ENCODE measurements around the gene HSBP1L1. TPM values are rescaled to one million over a fixed set of nuclear protein-coding genes. Genes with fewer than 3 reads are reported as not detected.
A peak's percentile ranks its signal among the peaks of the same experiment; 100 is the strongest.

HSBP1L1 gene
- total RNA-seq, 2 donors from 2014 or later: 51.8 to 59.6 TPM

- no peak overlapping the region for H3K27ac ChIP-seq
- peak; percentile 18 for DNase-seq
- intact Hi-C loops (cut with DNase I): loop anchor here (10.0 kb wide), 2 partner anchors 94 to 204 kb away; partner anchors contain the start of gene RBFA
- H3K9me3 ChIP-seq: no peaks in the 10 kb centered on the region
- peaks cover 4% of the 10 kb centered on the region for H3K36me3 ChIP-seq
- TF ChIP-seq CTCF (IDR thresholded peaks at IDR 0.05): no peak
- H3K9ac ChIP-seq (ENCODE audit: low read depth in 2 of 2, low read length in 2 of 2): peak overlapping the region in 1 of 2 donors; percentile 59
- H3K4me1 ChIP-seq: peaks cover 28% of the 10 kb centered on the region
- no peaks in the 10 kb centered on the region for H3K27me3 ChIP-seq
- no peak overlapping the region for H3K4me3 ChIP-seq
Observed at GRCh38 chr18:79940814-79941472, 23.5 kb upstream of the HSBP1L1 start.

GRCh38 chr18:79941473-79942119, 22.8 kb upstream of the HSBP1L1 start:
- peaks cover 4% of the 10 kb centered on the region for H3K36me3 ChIP-seq
- no peak for TF ChIP-seq CTCF (IDR thresholded peaks at IDR 0.05)
- intact Hi-C loops (cut with DNase I): loop anchor here (10.0 kb wide), 2 partner anchors 93 to 203 kb away; partner anchors contain the start of gene RBFA

GRCh38 chr18:79942211-79942610, 22.2 kb upstream of the HSBP1L1 start:
- TF ChIP-seq CTCF (IDR thresholded peaks at IDR 0.05): no peak
- peak; percentile 17 for DNase-seq
- Histone ChIP-seq H3K27me3 (no peaks in the 10 kb centered on the region), H3K9ac (ENCODE audit: low read depth in 2 of 2, low read length in 2 of 2) (peak overlapping the region in 1 of 2 donors; percentile 59), H3K27ac (no peak overlapping the region), H3K4me3 (no peak overlapping the region), H3K36me3 (peaks cover 4% of the 10 kb centered on the region), H3K9me3 (no peaks in the 10 kb centered on the region), H3K4me1 (peaks cover 28% of the 10 kb centered on the region)
- intact Hi-C loops (cut with DNase I): loop anchor here (10.0 kb wide), 2 partner anchors 93 to 203 kb away; partner anchors contain the start of gene RBFA

More at GRCh38 chr18:79941473-79942119, 22.8 kb upstream of the HSBP1L1 start:
- Histone ChIP-seq H3K4me3 (no peak overlapping the region), H3K27me3 (no peaks in the 10 kb centered on the region), H3K4me1 (peaks cover 28% of the 10 kb centered on the region), H3K9me3 (no peaks in the 10 kb centered on the region), H3K27ac (no peak overlapping the region), H3K9ac (ENCODE audit: low read depth in 2 of 2, low read length in 2 of 2) (peak overlapping the region in 1 of 2 donors; percentile 59)
- DNase-seq: peak; percentile 16

- DNase-seq: peak; percentile 64
- Histone ChIP-seq H3K9ac (ENCODE audit: low read depth in 2 of 2, low read length in 2 of 2) (peak overlapping the region in 1 of 2 donors; percentile 59), H3K27ac (peak overlapping the region; percentile 63), H3K4me3 (no peak overlapping the region), H3K4me1 (peaks cover 28% of the 10 kb centered on the region), H3K27me3 (no peaks in the 10 kb centered on the region), H3K9me3 (no peaks in the 10 kb centered on the region), H3K36me3 (peaks cover 4% of the 10 kb centered on the region)
- intact Hi-C loops (cut with DNase I): loop anchor here (10.0 kb wide), 2 partner anchors 92 to 202 kb away; partner anchors contain the start of gene RBFA
- no peak for TF ChIP-seq CTCF (IDR thresholded peaks at IDR 0.05)
Observed at GRCh38 chr18:79942786-79943607, 21.4 kb upstream of the HSBP1L1 start.

- intact Hi-C loops (cut with DNase I): loop anchor here (10.0 kb wide), 2 partner anchors 91 to 201 kb away; partner anchors contain the start of gene RBFA
- no peak overlapping the region for H3K4me3 ChIP-seq
- no peak for TF ChIP-seq CTCF (IDR thresholded peaks at IDR 0.05)
- H3K27me3 ChIP-seq: no peaks in the 10 kb centered on the region
- H3K36me3 ChIP-seq: peaks cover 4% of the 10 kb centered on the region
- H3K27ac ChIP-seq: peak overlapping the region; percentile 63
- H3K9ac ChIP-seq (ENCODE audit: low read depth in 2 of 2, low read length in 2 of 2): peak overlapping the region in 1 of 2 donors; percentile 59
- H3K9me3 ChIP-seq: no peaks in the 10 kb centered on the region
- peak; percentile 44 for DNase-seq
- peaks cover 28% of the 10 kb centered on the region for H3K4me1 ChIP-seq
Observed at GRCh38 chr18:79943608-79944125, 20.8 kb upstream of the HSBP1L1 start.
